ENCODE results near the gene PRKCB. TPM values are rescaled to one million over a fixed set of nuclear protein-coding genes. Genes with fewer than 3 reads are reported as not detected.

The PRKCB gene
- total and polyA plus RNA-seq, 2 of the 8 experiments (the other 6 are each of a cell fraction or from before 2014, with no cell fraction given), result 7.1 to 12.1 TPM

GRCh38 chr16:24138575-24138974, 302.8 kb downstream of the PRKCB start:
- no peak overlapping the region for H3K4ac ChIP-seq (replicated peaks; ENCODE audit: insufficient read length, low read depth, low read length)
- H3K79me2 ChIP-seq (ENCODE audit: control insufficient read depth in 1 of 2, insufficient read depth in 2 of 2, low read length in 2 of 2), result no peaks in the 10 kb centered on the region
- POLR2A ChIA-PET (ENCODE audit: partially characterized antibody), result interaction anchor here (0.6 to 1.8 kb wide), 6 partner anchors 13 to 538 kb away, joined by 3 to 7 read pairs (median 4); no protein-coding TSS in a partner anchor
- CTCF ChIA-PET (ENCODE audit: partially characterized antibody), result interaction anchor here (0.5 to 1.1 kb wide), 4 partner anchors 35 to 370 kb away, joined by 3 to 5 read pairs (median 3); no protein-coding TSS in a partner anchor
- H3K56ac ChIP-seq (replicated peaks; ENCODE audit: insufficient read length, low read depth, low read length), result no peak overlapping the region
- peak overlapping the region; percentile 75; the same call in 1 of the 2 replicates for H3K27ac ChIP-seq (ENCODE audit: low read depth, low read length)
- no peak overlapping the region for H3K23ac ChIP-seq (ENCODE audit: insufficient read length)
- H4K8ac ChIP-seq (ENCODE audit: extremely low read depth, insufficient read depth, low read length), result no peak overlapping the region
- no peak overlapping the region for H2BK20ac ChIP-seq (ENCODE audit: low read length)
- no peak overlapping the region for H2AFZ ChIP-seq (ENCODE audit: low read length)
- no peaks in the 10 kb centered on the region for H3K36me3 ChIP-seq (ENCODE audit: control insufficient read depth in 2 of 4, insufficient read depth in 4 of 4, low read length in 3 of 4)
- H3K4me3 ChIP-seq (ENCODE audit: extremely low read depth in 1 of 4, insufficient read depth in 2 of 4, low read depth in 3 of 4, low read length in 4 of 4), result no peak overlapping the region; a peak in 1 of 8 replicates
- H3K9me3 ChIP-seq (ENCODE audit: insufficient read depth in 2 of 2, low read depth in 1 of 2, low read length in 1 of 2), result peaks cover 7 to 9% of the 10 kb centered on the region in 2 experiments; a peak in 3 of 4 replicates
- no peaks in the 10 kb centered on the region for H3K79me1 ChIP-seq (ENCODE audit: low read depth, low read length)
- no peaks in the 10 kb centered on the region; the same call in 1 of the 2 replicates for H3K23me2 ChIP-seq (ENCODE audit: low read depth, low read length)
- H3K4me1 ChIP-seq (replicated peaks in 1 of 4; ENCODE audit: control insufficient read depth in 3 of 4, insufficient read depth in 4 of 4, low read length in 3 of 4), result peaks cover 7 to 27% (median 24%) of the 10 kb centered on the region in 4 experiments; a peak in 6 of 7 replicates
- FAIRE-seq (no peak), DNase-seq (ENCODE audit: low read depth in 1 of 2, low spot score in 2 of 2) (no peak)
- no peaks in the 10 kb centered on the region for H4K20me1 ChIP-seq (replicated peaks in 1 of 2; ENCODE audit: control insufficient read depth in 1 of 2, insufficient read depth in 2 of 2, low read length in 2 of 2)
- 39% methylated on average over 2 of the region's 2 CpGs; no CpG with 5 or more reads in 1 of the 2 experiments for WGBS, 2 experiments (ENCODE audit: extremely low coverage in 1 of 2, insufficient coverage in 1 of 2, insufficient read length in 1 of 2, insufficient replicate concordance in 2 of 2, low coverage in 1 of 2, low lambda C conversion rate in 2 of 2, missing lambda C conversion rate in 1 of 2)
- H3K18ac ChIP-seq (ENCODE audit: extremely low read depth, low read length), result no peak overlapping the region
- H3K14ac ChIP-seq (ENCODE audit: insufficient read length), result no peak overlapping the region
- peak overlapping the region; percentile 45 for H4K5ac ChIP-seq (ENCODE audit: insufficient read length, low read depth, low read length)
- H3K27me3 ChIP-seq (replicated peaks in 1 of 4; ENCODE audit: control insufficient read depth in 3 of 4, extremely low read depth in 1 of 4, insufficient read depth in 3 of 4, low read length in 3 of 4), result no peaks in the 10 kb centered on the region
- H3K4me2 ChIP-seq (ENCODE audit: insufficient read depth in 1 of 2, low read depth in 2 of 2, low read length in 2 of 2), result peak overlapping the region in 1 of 2 experiments; percentile 1; a peak in 1 of 4 replicates
- no peak overlapping the region for H2BK120ac ChIP-seq (replicated peaks; ENCODE audit: low read depth, low read length)
- H3K9ac ChIP-seq (replicated peaks in 1 of 4; ENCODE audit: extremely low read depth in 1 of 4, low read depth in 3 of 4, low read length in 3 of 4), result no peak overlapping the region
- no peak overlapping the region for H4K91ac ChIP-seq (replicated peaks; ENCODE audit: insufficient read length, low read length)
- no peak overlapping the region for H2BK15ac ChIP-seq (ENCODE audit: low read length)
- peak overlapping the region; percentile 72; the same call in 1 of the 2 replicates for H2BK5ac ChIP-seq (ENCODE audit: low read depth, low read length)
- H2BK12ac ChIP-seq (ENCODE audit: low read depth, low read length), result no peak overlapping the region; the same call in 1 of the 2 replicates
- H2AK5ac ChIP-seq (ENCODE audit: low read depth, low read length), result no peak overlapping the region; the same call in 1 of the 2 replicates
- no peak for TF ChIP-seq CHD2 (IDR thresholded peaks at IDR 0.05; ENCODE audit: low read length)
- TF ChIP-seq CBX5 (IDR thresholded peaks at IDR 0.05; ENCODE audit: low read depth, low read length), result no peak
- TF ChIP-seq SIN3A (conservative IDR thresholded peaks at IDR 0.05 in 1 of 2, IDR thresholded peaks at IDR 0.05 in 1 of 2; ENCODE audit: low read depth in 1 of 2, low read length in 2 of 2), result no peak
